HG03025 (cell line): ENCODE data around the gene CDRT15L2.
"Not testable (repeated sequence)": the region's sequence is repeated elsewhere in the genome, so short reads cannot be mapped to it uniquely, and the experiment has no call there.

Source experiments
- ATAC-seq: cut with Tn5 transposase; IDR thresholded peaks from one replicate; pipeline ENCODE4 v1.9.1; 2021; ENCODE audit warnings: mild to moderate bottlenecking, moderate library complexity; ENCODE audit not compliant: unreplicated experiment, low FRiP score

CDRT15L2 gene

DNA sequence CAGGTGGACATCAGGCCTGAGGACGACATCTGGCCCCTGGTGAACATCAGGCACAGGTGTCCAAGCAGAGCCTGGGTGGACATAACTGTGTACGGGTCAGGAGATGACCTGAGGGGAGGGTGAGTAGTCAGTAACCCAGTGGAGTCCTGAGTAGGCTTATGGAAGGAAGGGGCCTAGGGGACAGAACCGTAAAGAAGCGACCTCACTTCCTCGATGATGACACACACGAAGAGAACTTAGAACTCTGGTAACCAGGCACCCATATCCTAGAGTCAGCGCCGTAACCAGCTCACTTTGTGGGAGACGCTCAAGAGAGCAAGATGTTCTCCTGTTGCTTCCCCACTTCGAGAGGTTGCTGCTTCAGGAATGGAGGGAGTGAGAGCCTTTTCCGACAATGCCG is at the start of gene CDRT15L2:
Gene CDRT15L2, plus strand, starts transcription at position 301 of the 400 bp plus-strand sequence. Its CDS starts 20 bp downstream, at position 321.
- ATAC-seq = not testable (repeated sequence)

GRCh38 chr17:20530104-20530503 is 49.4 kb upstream of the CDRT15L2 start:
- ATAC-seq = not testable (repeated sequence)

GRCh38 chr17:20532544-20533090 is 46.9 kb upstream of the CDRT15L2 start:
- not testable (repeated sequence) for ATAC-seq

DNA sequence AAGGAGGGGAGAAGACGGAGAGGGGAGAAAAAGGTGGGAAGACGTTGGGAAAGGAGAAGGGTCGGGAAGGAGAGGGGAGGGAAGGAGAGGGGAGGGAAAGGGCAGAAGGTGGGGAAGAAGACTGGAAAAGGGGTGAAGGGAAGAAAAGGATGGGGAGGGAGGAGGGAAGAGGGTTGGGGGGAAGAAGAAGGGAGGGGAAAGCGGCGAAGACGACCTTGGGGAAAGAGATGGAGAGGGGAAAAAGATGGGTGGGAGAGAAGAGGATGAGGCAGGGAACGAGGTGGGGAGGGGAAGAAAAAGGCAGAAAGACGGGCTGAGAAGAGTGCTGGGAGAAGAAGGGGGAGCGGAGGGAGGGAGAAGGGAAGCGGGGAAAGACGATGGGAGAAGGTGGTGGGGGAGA is 46.3 kb upstream of the CDRT15L2 start:
- ATAC-seq = not testable (repeated sequence)

DNA sequence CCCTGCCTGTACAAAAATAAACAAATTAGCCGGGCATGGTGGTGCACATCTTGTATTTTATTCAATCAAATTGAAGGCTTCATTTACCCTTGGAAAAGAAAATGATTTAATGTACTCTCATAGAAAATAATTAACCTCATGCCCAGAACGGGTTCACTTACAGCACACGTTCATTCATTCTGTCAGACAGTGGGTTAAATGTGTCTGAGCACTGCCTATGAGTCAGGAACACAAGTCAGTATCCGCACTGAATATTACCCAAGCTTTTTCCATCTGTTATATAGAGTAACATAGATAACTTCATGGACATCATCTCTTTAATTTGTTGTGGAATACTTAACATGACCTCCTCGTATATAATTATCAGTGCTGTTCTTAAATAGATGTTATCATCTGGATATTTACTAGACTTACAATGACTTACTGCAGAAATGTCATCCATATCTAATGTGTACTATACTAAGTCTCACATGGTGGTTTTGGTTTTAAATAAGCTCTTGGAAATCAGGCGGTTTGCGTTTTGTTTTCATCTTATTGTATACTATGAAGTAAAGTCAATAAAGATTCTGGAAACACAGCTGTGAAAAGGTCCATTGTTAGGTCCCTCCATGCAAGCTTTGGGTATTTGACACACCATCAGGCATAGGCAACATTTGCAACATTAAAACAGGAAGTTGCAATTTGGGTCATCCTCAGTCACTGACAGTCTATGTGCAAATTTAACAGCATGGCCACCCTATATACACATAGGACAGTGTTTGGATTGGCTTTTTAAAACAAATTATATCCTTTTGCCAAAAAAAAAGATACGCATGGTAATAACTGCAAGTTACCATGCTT is 44.6 kb upstream of the CDRT15L2 start:
- not testable (repeated sequence) for ATAC-seq

DNA sequence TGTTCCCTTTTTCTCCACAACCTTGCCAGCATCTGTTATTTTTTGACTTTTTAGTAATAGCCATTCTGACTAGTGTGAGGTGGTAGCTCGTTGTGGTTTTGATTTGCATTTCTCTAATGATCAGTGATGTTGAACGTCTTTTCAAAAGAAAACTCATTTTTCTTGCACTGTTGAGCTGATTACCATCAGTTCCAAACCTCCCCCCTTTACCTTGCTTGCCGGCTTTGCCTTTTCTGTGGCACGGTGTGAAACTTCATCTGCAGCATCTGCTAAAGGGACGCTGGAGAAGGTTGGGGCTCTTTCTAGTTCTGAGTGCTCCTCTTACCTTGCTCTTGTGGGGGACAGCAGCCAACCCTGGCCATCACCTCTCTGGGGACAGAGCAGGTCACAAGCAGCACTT is 39.1 kb upstream of the CDRT15L2 start:
- ATAC-seq = peak; percentile 95

DNA sequence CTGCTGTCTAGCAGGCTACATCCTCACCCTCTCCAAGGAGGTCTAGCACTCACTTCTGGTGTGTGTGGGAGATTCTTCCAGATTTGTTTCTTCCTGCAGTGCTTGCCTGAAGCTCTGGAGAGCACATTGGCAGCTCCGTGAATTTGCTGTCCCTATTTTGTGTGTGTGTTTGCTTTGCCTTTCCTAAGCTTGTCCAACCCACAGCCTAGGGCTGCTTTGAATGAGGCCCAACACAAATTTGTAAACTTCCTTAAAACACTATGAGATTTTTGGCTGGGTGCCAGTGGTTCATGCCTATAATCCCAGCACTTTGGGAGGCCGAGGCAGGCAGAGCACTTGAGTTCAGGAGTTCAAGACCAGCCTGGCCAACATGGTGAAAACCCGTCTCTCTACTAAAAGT is 38.7 kb upstream of the CDRT15L2 start:
- not testable (repeated sequence) for ATAC-seq

DNA sequence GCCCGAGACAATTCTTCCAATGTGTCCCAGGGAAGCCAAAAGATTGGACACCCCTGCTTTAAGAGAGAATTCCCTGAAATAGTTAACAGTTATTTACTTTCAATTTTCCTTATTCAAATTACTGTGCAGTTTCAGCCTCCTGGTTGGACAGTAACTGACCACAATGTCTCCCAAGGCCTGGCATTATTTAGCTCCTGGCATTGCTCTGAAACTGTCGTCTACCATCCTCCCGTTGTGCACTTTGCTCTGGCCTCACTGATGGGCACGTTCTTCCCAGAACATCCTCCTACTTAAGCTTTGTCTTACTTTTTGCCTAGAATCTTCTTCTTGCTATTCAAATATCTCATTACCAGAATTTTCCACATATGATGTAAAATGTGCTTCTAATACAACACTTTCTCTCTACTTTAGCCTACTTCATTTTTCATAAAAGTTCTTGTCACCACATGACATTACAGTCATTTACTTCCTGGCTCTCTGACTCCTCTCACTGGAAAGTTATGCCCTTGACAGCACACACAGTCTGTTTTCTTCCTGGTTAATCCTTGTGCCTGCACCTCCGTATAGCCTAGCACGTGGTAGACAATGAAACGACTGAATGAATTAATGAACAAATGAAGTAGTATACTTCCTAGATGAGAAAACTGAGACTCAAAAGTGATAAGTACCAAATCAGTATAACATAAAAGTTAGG is 37.5 kb upstream of the CDRT15L2 start:
- ATAC-seq = not testable (repeated sequence)

GRCh38 chr17:20547923-20548322 is 31.6 kb upstream of the CDRT15L2 start:
- ATAC-seq = not testable (repeated sequence)

- ATAC-seq = not testable (repeated sequence)
Measured at GRCh38 chr17:20552920-20553319, 26.6 kb upstream of the CDRT15L2 start.

DNA sequence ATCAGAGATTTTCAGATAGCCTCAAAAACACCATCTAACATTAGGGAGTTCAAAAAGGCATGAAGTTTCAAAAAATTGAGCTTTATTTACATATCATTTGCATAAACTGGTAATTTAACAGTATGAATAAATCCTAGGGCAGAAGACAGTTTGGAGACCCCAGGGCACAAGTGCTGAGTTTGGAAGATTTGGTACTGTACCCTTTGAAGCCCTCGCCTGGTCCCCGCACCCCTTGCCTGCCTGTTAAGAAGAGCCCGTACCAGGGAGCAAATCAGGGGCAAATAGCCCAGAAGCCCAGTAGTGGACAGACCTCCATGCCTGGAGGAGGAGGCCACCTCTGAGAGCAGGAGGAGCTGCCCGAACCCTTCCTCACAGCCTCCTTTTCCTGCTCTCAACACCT is 24.8 kb upstream of the CDRT15L2 start:
- ATAC-seq = not testable (repeated sequence)

- not testable (repeated sequence) for ATAC-seq
Measured at GRCh38 chr17:20555135-20556010, 24.2 kb upstream of the CDRT15L2 start.

DNA sequence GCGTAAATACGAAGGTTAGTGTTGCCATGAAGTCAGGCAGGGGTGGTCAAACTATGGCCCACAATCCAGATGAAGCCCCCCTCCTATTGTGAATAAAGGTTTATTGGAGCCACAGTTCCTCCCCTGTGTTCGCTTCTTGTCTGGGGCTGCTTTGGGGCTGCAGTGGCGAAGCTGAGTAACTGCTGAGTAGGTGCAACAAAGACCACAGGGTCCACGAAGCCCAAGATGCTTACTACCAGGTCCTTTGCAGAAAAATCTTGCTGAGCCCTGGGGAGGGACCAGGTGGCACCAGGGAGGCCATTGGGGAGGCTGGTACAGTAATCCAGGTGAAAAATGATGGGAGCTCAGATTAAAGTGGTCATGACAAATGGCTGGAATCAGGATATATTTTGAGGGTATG is 21.4 kb upstream of the CDRT15L2 start:
- ATAC-seq = not testable (repeated sequence)

DNA sequence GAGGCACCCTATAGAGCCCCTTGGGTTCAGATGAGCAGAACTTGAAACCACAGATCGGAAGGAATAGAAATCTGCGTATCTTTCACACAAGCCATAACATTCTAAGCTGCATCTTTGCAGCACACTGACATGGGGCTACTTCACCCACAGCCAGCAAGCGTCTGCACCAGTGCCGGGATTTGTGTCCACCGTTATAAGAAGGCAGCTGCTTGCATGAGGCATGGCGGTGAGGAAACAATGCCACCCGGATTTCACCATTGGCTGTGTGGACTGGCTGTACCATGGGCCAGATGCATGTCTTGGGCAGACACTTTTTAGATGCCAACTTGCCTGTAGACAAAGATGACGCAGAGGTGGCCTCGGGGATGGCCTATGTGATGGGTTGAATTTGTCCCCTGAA is 20.5 kb upstream of the CDRT15L2 start:
- ATAC-seq = not testable (repeated sequence)

- no peak for ATAC-seq
Measured at GRCh38 chr17:20562587-20562986, 16.9 kb upstream of the CDRT15L2 start.

- not testable (repeated sequence) for ATAC-seq
Measured at GRCh38 chr17:20565245-20565644, 14.3 kb upstream of the CDRT15L2 start.

GRCh38 chr17:20565711-20566110 is 13.8 kb upstream of the CDRT15L2 start:
- no peak for ATAC-seq

- not testable (repeated sequence) for ATAC-seq
Measured at GRCh38 chr17:20566736-20567135, 12.8 kb upstream of the CDRT15L2 start.

GRCh38 chr17:20567421-20567820 is 12.1 kb upstream of the CDRT15L2 start:
- ATAC-seq = not testable (repeated sequence)

GRCh38 chr17:20568604-20569003 is 10.9 kb upstream of the CDRT15L2 start:
- ATAC-seq = not testable (repeated sequence)
